DMS79 (cell line): ENCODE results near the gene NCBP3.
"Not testable (repeated sequence)": the region's sequence is repeated elsewhere in the genome, so short reads cannot be mapped to it uniquely, and the experiment has no call there.

Experiments used
- DNase-seq: peaks from one replicate; lab custom pipeline; 2025; lab: John Stamatoyannopoulos, UW

The NCBP3 gene

GRCh38 chr17:3785323-3785722, 60.7 kb downstream of the NCBP3 start:
- DNase-seq, result not testable (repeated sequence)

DNA sequence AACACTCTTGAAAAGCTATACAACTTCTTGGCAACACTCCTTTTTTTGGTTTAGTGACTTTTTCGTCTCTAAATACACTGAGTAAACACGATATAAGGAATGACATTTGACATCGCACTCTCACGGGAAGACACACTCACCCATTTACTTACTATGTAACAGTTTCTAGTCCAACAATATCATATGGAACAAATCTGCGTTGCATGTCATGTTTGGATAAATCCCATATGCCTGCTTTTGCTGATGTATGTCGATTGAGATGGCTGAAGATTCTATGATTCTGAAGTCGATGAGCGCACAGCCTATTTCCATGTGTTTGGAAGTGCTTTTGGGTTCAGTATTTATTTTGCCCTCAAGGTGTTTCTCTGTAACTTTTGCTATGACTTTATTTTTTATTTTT, 63.3 kb downstream of the NCBP3 start:
- DNase-seq, result no peak

DNA sequence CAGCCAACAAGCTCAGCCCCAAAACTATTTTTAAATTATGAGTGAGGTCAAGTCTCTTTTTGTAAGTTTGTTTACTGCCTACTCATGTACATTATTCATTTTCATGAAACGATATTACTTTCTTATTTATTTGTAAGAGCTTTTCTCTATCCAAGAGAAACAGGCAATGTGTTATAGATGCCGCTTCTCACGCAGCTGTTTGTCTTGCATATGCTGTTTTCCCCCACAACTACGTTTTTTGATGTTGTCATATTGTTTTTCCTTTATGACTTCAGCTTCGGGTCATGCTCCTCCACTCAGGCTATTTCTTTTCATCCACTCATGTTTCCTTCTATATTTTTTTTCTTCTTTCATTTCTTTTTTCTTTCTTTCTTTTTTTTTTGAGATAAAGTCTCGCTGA, 65.1 kb downstream of the NCBP3 start:
- DNase-seq, result no peak

DNA sequence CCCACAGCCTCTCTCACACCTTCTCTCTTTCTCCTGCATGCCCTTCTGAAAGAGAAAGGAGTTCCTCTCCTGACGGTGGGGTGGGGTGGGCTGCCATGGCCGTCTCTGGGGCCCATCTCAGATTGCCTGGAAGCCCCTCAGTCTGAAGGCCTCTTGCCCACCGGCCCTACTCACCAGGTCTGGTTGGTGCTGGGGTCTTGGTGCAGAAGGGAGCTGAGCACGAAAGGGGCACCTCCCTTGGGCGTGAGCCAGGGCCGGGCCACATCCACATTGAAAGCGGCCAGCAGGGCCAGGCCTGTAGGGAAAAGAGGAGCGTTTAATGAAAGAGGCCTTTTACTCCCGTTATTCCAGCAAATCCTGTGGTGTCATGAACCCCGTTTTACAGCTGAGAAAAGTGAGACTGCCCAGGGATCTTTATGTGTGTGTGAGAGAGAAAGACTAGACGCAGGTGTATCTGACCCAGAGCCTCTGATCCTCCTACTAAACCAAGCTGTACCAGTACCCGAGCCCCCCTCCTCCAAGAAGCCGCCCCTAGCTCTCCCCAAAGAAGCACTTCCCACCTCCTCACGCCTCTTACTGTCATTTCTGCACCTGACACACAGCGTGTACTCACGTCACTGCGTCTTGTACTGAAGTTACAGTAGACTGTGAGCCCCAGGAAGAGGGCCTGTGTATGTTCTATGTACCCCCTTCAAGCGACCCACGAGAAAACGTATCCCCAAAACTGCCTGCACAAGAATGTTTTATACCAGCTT, 68.5 kb downstream of the NCBP3 start:
- DNase-seq, result no peak

GRCh38 chr17:3773966-3774365, 72.1 kb downstream of the NCBP3 start:
- DNase-seq, result no peak

GRCh38 chr17:3773511-3773910, 72.5 kb downstream of the NCBP3 start:
- DNase-seq, result no peak

- DNase-seq, result no peak
Observed at GRCh38 chr17:3772764-3773163, 73.3 kb downstream of the NCBP3 start.

DNA sequence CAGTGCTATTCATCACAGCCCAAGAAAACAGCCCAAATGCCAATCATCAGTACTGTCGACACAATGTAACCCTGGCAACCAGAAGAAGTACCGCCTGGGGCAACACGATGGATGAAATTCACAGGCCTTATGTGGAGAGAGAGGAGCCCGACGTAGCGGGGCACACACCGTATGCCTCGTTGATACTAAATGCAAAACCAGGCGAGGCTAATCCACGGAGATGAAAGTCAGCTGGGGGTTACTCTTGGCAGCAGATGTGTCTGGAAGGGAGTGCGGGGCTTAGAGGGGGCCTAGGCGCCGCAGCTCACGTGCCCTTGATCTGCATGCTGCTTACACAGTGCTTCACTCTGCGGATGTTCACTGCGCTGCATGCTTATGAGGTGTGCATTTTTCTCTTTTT, 74.9 kb downstream of the NCBP3 start:
- no peak for DNase-seq

GRCh38 chr17:3770466-3770865, 75.6 kb downstream of the NCBP3 start:
- no peak for DNase-seq

DNA sequence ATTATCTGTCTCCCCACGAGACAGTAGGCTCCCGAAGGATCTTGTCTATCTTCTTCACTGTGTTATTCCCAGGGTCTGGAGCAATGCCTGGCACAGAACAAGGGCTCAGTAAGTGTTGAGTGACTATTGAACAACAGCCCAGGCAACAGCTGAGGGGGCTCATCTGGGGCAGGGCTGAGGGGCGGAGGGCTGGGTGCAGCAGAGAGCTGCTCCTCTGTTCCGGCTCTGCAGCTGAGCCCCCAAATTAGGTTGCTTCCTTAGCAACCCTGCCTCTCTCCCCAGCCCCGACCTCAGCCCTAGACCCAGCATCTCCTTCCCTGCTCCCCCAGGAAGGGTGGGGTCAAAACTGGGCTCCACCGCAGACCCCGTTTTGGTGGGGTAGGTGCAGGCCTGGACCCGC, 77.3 kb downstream of the NCBP3 start:
- DNase-seq, result no peak

- DNase-seq, result no peak
Observed at GRCh38 chr17:3768341-3768740, 77.7 kb downstream of the NCBP3 start.

- DNase-seq, result no peak
Observed at GRCh38 chr17:3766779-3767178, 79.3 kb downstream of the NCBP3 start.

GRCh38 chr17:3765981-3766380, 80.1 kb downstream of the NCBP3 start:
- no peak for DNase-seq

DNA sequence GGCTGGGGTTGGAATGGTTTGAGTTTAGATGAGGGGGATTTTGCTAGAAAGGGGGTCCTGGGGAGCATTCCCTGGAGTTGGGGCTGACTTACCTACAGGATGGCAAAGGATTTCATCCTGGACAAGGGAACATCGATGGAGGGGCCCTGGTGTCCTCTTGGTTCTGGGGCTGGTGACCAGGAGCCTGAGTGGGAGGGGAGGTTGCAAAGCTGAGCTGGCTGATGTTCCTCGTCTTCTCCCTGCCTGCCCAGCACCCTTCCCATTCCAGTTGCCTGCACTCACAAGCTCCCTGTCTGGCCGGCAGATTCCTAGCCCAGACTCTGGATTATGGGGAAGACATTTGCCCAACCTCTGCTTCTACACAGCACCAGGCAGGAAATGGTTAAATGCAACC, 82.3 kb downstream of the NCBP3 start:
- DNase-seq, result no peak

DNA sequence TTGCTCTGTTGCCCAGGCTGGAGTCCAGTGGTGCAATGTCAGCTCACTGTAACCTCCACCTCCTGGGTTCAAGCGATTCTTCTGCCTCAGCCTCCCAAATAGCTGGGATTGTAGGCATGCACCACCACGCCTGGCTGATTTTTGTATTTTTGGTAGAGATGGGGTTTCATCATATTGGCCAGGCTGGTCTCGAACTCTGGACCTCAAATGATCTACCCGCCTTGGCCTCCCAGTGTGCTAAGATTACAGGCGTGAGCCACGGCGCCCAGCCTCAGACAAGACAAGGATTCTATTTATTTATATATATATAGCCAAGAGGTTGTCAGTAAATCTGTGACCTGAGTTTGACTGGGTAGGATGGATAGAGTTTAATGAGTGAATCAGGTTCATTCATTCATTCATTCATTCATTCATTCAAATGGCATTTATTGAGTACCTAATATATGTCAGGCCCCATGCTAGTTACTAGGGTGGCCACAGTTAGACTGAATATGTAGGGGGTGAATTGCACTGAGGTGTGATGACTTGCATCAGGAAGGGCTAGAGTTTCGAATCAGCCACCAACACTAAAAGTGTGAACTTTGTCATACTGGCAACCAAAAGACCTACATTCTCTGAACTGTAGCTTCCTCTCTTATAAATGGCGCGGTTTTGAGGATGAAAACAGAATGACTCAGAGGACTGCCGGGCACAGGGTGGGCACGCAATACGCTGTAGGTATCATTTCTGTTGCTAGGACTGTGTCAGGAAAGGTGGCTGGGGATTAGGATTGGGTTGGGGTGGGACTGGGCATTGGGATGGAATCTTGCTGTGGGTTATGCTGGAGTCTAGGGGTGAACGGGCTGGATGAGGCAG, 82.9 kb downstream of the NCBP3 start:
- DNase-seq, result no peak

DNA sequence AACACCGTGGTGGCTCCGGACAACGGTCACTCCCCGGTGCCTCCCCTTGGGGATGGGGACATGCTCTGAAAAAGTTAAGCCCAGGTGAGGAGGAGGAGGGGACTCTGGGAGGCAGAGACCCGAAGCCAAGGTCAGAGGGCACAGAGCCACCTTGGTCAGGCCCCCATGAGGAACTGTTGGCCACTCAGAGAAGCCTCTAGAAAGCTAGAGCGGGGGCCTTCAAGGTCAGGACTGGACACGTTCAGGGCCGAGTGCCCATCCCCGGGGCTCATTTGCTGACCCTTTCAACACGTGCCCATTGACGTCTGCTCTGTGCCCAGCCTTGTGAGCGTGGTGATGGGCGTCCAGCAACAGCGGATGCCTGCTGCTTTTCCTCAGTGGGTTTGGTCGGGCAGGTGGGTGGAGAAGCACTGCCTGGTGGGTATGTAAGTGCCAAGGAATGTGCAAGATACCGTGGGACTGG, 84.1 kb downstream of the NCBP3 start:
- no peak for DNase-seq

DNA sequence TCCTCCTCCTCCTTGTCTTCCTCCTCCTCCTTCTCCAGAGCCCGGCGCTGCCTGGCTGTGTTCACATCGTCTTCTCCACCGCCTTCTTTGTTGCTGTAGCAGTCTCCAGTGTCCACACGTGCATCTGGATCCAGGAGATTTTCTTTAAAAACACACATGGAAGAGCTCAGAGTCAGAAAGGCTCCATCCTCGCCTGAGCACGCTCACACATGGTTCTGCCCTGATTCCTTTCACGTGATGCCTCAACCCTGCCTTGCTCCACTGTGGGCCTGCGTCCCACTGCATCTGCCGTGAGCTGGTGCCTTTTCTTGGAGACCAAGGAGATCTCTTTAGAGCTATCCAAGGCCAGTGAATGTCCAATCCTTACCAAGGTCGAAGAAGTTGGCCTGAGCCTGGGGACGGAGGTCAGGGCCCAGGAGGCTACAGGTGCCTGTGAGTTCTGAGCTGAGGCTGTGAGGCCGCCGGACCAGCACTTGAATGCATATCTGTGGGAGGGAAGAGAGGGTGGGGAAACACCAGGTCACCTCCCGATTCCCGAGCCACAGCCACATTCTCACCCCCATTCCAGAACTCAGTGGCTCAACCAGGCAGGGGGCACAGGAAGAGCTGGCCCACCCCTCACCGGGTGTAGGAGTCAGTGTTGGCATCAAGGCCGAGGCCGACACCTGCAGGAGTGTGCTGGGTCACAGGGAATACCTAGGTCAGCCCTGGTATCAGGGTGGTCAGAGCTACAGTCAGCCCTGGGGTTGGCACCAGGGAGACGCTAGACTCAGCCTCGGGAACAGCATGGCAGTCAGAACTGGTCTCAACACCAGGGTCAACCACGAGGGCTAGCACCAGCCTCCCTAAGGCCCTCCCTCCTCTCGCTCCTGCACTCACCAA, 84.8 kb downstream of the NCBP3 start:
- DNase-seq, result no peak

DNA sequence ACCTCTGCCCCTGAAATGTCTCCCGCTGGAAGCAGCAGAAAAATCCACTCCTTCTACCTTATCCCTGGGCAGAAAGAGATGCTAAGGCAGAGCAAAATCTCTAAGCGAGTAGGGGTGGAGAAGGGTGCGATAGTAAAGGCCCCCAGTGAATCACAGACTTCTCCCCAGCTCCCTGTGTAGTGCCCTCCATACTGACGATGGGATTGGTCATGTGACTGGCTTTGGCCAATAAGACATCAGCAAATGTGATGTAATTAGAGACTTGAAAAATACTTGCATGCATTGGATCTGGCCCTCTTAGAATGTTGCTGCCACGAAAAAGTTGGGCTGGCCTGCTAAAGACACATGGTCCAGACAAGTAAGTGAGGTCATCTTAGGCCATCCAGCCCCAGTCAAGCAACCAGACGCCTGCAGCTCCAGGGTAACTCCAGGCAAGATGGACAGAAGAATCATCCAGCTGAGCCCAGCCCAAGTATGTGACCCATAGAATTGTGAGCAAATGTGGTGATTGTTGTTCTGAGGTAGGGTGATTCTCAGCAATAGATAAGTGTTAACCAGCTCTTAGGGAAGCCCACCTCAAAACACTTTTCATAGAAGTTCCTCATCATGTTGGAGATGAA, 86.3 kb downstream of the NCBP3 start:
- no peak for DNase-seq

- DNase-seq, result peak; percentile 61
Observed at GRCh38 chr17:3755335-3756030, 90.6 kb downstream of the NCBP3 start.

GRCh38 chr17:3754458-3755334, 91.3 kb downstream of the NCBP3 start:
- peak; percentile 97 for DNase-seq
